ENCODE measurements around the gene RNASEH1. TPM values are rescaled to one million over a fixed set of nuclear protein-coding genes. Genes with fewer than 3 reads are reported as not detected.

Gene RNASEH1, protein sequence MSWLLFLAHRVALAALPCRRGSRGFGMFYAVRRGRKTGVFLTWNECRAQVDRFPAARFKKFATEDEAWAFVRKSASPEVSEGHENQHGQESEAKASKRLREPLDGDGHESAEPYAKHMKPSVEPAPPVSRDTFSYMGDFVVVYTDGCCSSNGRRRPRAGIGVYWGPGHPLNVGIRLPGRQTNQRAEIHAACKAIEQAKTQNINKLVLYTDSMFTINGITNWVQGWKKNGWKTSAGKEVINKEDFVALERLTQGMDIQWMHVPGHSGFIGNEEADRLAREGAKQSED
- total RNA-seq, result 26.4 and 29.6 TPM in 2 replicates

DNA sequence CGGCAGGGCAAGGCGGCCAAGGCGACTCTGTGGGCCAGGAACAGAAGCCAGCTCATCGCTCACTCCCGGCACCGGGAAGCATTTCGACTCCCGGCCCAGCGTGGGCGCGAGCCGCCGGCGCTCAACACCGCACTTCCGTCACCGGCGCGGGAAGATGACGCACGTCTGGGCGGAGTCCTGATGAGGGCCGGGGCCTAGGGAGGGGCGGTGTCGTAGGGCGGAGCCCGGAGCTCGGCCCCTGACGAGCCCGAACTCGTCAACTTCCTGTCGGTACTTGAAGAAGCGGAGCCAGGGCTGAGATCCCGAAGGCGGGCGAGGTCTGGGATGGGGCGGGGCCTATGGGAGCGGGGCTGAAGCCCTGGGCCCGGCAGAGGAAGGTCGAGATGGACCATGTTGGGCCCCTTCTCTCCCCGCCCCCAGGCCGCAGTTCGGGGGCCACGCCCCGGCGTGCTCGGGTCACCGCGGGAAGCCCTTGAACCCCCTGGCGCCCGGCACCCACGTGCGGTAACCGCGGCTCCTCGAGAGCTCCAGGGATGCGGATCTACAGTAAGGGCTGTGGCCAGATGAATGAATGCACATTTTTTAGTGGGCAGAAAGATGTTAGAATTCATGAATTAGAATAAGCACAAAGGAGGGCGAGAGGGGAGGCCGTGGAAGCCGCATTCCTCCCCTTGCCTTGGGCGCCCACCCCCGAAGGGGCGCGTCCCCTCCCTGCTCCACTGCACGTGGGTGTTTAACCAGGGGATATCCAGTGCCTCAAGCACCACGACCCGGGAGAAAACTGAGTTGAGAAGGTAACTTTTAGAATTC lies at the start of gene RNASEH1:
Gene RNASEH1, minus strand, starts transcription at position 129 of the 810 bp plus-strand sequence. Its CDS starts 73 bp downstream, at position 56.

DNA sequence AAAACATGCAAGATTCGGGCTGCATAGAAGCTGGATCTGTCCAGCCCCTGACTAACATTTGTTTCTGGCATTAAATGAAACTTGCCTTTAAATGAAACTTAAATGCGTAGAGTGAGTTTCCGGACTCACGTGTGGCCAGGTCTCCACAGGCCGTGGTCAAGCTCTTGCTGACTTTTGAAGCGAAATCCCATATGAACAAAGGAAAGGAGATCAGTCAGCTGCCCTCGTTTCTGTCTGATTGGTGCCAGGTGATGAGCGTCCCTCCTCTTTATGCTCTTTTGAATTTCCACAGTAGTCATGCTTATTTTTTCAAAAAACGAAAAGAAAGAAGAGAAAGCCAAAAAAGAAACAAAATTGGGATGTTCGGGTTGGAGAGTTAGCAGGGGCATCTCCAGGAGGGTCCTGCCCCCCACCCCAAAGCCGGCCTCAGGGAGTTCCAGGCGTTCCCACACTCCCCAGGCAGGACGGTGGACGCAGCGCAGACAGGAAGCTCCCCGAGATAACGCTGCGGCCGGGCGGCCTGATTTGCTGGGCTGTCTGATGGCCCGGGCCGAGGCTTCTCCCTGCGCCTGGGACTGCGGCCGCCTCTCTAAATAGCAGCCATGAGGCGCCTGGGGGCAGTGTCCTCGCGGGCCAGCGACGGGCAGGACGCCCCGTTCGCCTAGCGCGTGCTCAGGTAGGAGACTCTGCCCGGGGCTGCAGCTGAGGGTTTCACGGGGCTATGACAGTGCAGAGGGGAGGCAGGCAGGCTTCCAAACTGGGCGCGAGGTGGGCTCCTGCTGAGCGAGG lies 36.6 kb upstream of the RNASEH1 start, which contains the start of gene COLEC11:
Gene COLEC11, plus strand, starts transcription at position 620 of the 789 bp plus-strand sequence. CDS start 9,229 bp downstream, outside the sequence.

GRCh38 chr2:3519255-3520205 lies 38.6 kb downstream of the RNASEH1 start, which contains the start of gene ADI1:
Gene ADI1, minus strand, starts transcription at chr2:3519531. Its CDS starts 44 bp downstream, at chr2:3519487.

Other genes starting within 250 kb of the RNASEH1 start
- 30.1 and 50.6 TPM in 2 replicates for gene EIPR1, start 180.5 kb downstream of the RNASEH1 start, total RNA-seq
- 59.5 and 60.5 TPM in 2 replicates for gene TRAPPC12, start 178.6 kb downstream of the RNASEH1 start, total RNA-seq
- 23.4 and 36.9 TPM in 2 replicates for gene ADI1, start 38.8 kb downstream of the RNASEH1 start, total RNA-seq
- 1,980 and 2,482 TPM in 2 replicates for gene RPS7, start 16.9 kb upstream of the RNASEH1 start, total RNA-seq
- not detected in 2 replicates for gene COLEC11, start 36.8 kb upstream of the RNASEH1 start, total RNA-seq
- gene ALLC, start 99.9 kb upstream of the RNASEH1 start, total RNA-seq, result not detected in 2 replicates
- gene DCDC2C, start 145.2 kb upstream of the RNASEH1 start, total RNA-seq, result not detected in 2 replicates